ENCODE data around the gene CMTM4. TPM values are rescaled to one million over a fixed set of nuclear protein-coding genes. Genes with fewer than 3 reads are reported as not detected.
"Not testable (repeated sequence)": the region's sequence is repeated elsewhere in the genome, so short reads cannot be mapped to it uniquely, and the experiment has no call there.

CMTM4 gene
- total and polyA plus RNA-seq, 2 experiments from 2014 or later, result 3.5 to 21.1 TPM

- Histone ChIP-seq H3K9ac (no peak overlapping the region), H3K79me2 (ENCODE audit: insufficient read depth) (peaks cover 42% of the 10 kb centered on the region), H3K4me3 (no peak overlapping the region), H3F3A (ENCODE audit: insufficient read depth) (no peaks in the 10 kb centered on the region), H3K9me3 (ENCODE audit: low read depth) (no peaks in the 10 kb centered on the region), H3K9me2 (ENCODE audit: insufficient read depth) (no peaks in the 10 kb centered on the region), H2AFZ (no peak overlapping the region), H3K27ac (no peak overlapping the region), H3K4me2 (ENCODE audit: unreplicated experiment) (no peak overlapping the region), H4K20me1 (ENCODE audit: insufficient read depth) (no peaks in the 10 kb centered on the region), H3K36me3 (ENCODE audit: low read depth) (no peaks in the 10 kb centered on the region), H3K4me1 (ENCODE audit: insufficient read depth) (no peaks in the 10 kb centered on the region), H3K27me3 (replicated peaks; ENCODE audit: insufficient read depth) (no peaks in the 10 kb centered on the region)
- TF ChIP-seq EZH2phosphoT487 (IDR thresholded peaks at IDR 0.05; ENCODE audit: insufficient read depth, low read depth) (no peak), EZH2 (IDR thresholded peaks at IDR 0.05; ENCODE audit: insufficient read depth, poor library complexity, severe bottlenecking) (no peak)
- WGBS, 2 experiments (ENCODE audit: low coverage in 1 of 2, low lambda C conversion rate in 2 of 2, missing lambda C conversion rate in 2 of 2), result 94 to 98% methylated on average over 6 of the region's 6 CpGs
- no peak for DNase-seq
- in situ Hi-C loops (cut with MboI), result no loop called here
These were observed 7.3 kb downstream of the CMTM4 start for GRCh38 chr16:66689282-66689681.

- Histone ChIP-seq H3K79me2 (ENCODE audit: insufficient read depth) (peaks cover 32% of the 10 kb centered on the region), H3K4me2 (ENCODE audit: unreplicated experiment) (no peak overlapping the region), H4K20me1 (ENCODE audit: insufficient read depth) (no peaks in the 10 kb centered on the region), H3K4me1 (ENCODE audit: insufficient read depth) (no peaks in the 10 kb centered on the region), H3F3A (ENCODE audit: insufficient read depth) (no peaks in the 10 kb centered on the region), H2AFZ (no peak overlapping the region), H3K27ac (no peak overlapping the region), H3K9me2 (ENCODE audit: insufficient read depth) (no peaks in the 10 kb centered on the region), H3K9me3 (ENCODE audit: low read depth) (no peaks in the 10 kb centered on the region), H3K9ac (no peak overlapping the region), H3K27me3 (replicated peaks; ENCODE audit: insufficient read depth) (no peaks in the 10 kb centered on the region), H3K4me3 (no peak overlapping the region), H3K36me3 (ENCODE audit: low read depth) (no peaks in the 10 kb centered on the region)
- WGBS, 2 experiments (ENCODE audit: low coverage in 1 of 2, low lambda C conversion rate in 2 of 2, missing lambda C conversion rate in 2 of 2), result 96 to 98% methylated on average over 9 of the region's 9 CpGs
- TF ChIP-seq EZH2 (IDR thresholded peaks at IDR 0.05; ENCODE audit: insufficient read depth, poor library complexity, severe bottlenecking) (no peak), EZH2phosphoT487 (IDR thresholded peaks at IDR 0.05; ENCODE audit: insufficient read depth, low read depth) (no peak)
- DNase-seq, result no peak
- in situ Hi-C loops (cut with MboI), result no loop called here
These were observed 8.5 kb downstream of the CMTM4 start for GRCh38 chr16:66687906-66688625.

DNA sequence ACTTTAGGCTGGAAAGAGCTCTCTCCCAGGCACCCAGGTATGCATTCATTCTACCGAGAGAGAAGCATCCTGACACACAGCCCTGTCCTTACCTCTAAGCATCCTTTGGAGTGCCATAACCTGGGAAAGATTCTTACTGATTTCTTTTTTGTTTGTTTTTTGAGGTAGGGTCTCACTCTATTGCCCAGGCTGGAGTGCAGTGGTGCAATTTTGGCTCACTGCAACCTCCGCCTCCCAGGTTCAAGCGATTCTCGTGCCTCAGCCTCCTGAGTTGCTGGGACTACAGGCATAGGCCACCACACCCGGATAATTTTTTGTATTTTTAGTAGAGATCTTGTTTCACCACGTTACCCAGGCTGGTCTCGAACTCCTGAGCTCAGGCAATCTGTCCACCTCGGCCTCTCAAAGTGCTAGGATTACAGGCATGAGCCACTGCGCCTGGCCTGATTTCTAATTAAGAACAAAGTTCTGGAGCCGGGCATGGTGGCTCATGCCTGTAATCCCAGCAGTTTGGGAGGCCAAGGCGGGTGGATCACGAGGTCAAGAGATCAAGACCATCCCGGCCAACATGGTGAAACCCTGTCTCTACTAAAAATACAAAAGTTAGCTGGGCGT lies 10.9 kb downstream of the CMTM4 start:
- H3K9me3 ChIP-seq (ENCODE audit: low read depth); DNase-seq; H3K9me2 ChIP-seq (ENCODE audit: insufficient read depth); H3K4me2 ChIP-seq (ENCODE audit: unreplicated experiment); H2AFZ ChIP-seq; H3K36me3 ChIP-seq (ENCODE audit: low read depth); H3K27ac ChIP-seq; in situ Hi-C loops (cut with MboI); H3K27me3 ChIP-seq (replicated peaks; ENCODE audit: insufficient read depth); H3K9ac ChIP-seq; H3K4me3 ChIP-seq; H4K20me1 ChIP-seq (ENCODE audit: insufficient read depth); H3F3A ChIP-seq (ENCODE audit: insufficient read depth): not testable (repeated sequence)
- Histone ChIP-seq H3K79me2 (ENCODE audit: insufficient read depth) (peaks cover 33% of the 10 kb centered on the region), H3K4me1 (ENCODE audit: insufficient read depth) (peaks cover 11% of the 10 kb centered on the region)
- WGBS, 2 experiments (ENCODE audit: low coverage in 1 of 2, low lambda C conversion rate in 2 of 2, missing lambda C conversion rate in 2 of 2), result 93 to 95% methylated on average over 14 of the region's 14 CpGs

DNA sequence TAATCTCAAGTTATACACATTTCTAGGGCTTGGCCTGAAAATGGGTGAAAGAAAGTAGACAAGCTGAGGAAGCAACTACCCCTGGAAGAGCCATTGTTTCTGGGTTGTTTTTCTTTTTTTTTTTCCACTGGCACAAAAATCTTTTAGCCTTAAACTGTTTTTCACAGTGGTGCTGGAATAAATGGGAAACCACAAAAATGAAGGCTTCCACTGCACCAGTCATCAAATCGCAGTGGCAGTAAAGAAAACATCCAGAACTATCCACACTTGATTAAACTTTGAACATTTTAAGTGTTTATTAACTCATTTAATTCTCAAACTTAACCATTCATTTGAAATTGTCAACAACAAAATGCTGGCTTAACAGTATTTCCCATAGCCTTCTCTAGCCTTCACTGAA lies 14.3 kb downstream of the CMTM4 start:
- Histone ChIP-seq H3K4me3 (no peak overlapping the region), H3K27me3 (replicated peaks; ENCODE audit: insufficient read depth) (no peaks in the 10 kb centered on the region), H3K9ac (peak overlapping the region; percentile 10; the same call in 1 of the 2 replicates), H3K36me3 (ENCODE audit: low read depth) (no peaks in the 10 kb centered on the region), H3K4me2 (ENCODE audit: unreplicated experiment) (peak overlapping the region; percentile 24), H3F3A (ENCODE audit: insufficient read depth) (no peaks in the 10 kb centered on the region; the same call in none of the 2 replicates), H3K9me2 (ENCODE audit: insufficient read depth) (no peaks in the 10 kb centered on the region), H3K9me3 (ENCODE audit: low read depth) (no peaks in the 10 kb centered on the region), H2AFZ (peak overlapping the region; percentile 28), H3K79me2 (ENCODE audit: insufficient read depth) (peaks cover 35% of the 10 kb centered on the region; the same call in 1 of the 2 replicates), H4K20me1 (ENCODE audit: insufficient read depth) (no peaks in the 10 kb centered on the region), H3K4me1 (ENCODE audit: insufficient read depth) (peaks cover 17% of the 10 kb centered on the region), H3K27ac (0 out of 2 replicates have a peak overlapping the region, but pooled peaks have one; percentile 31)
- in situ Hi-C loops (cut with MboI), result no loop called here
- TF ChIP-seq EZH2phosphoT487 (IDR thresholded peaks at IDR 0.05; ENCODE audit: insufficient read depth, low read depth), result no peak
- no peak for TF ChIP-seq EZH2 (IDR thresholded peaks at IDR 0.05; ENCODE audit: insufficient read depth, poor library complexity, severe bottlenecking)
- DNase-seq, result peak; percentile 45
- 52 to 53% methylated on average over 1 of the region's 1 CpG for WGBS, 2 experiments (ENCODE audit: low coverage in 1 of 2, low lambda C conversion rate in 2 of 2, missing lambda C conversion rate in 2 of 2)
